Measurements from ENCODE around the gene RALGPS2. TPM values are rescaled to one million over a fixed set of nuclear protein-coding genes. Genes with fewer than 3 reads are reported as not detected.

RALGPS2 gene
- total RNA-seq, 2 experiments from 2014 or later = 91.6 to 102 TPM

GRCh38 chr1:178682429-178682828 lies 42.6 kb upstream of the RALGPS2 start:
- H4K20me1 ChIP-seq (ENCODE audit: insufficient read depth, low read length) = no peaks in the 10 kb centered on the region
- H3K9me3 ChIP-seq (ENCODE audit: low read length) = no peaks in the 10 kb centered on the region
- H3K79me2 ChIP-seq (ENCODE audit: insufficient read depth, low read depth, low read length) = no peaks in the 10 kb centered on the region
- peaks cover 12% of the 10 kb centered on the region for H3K4me1 ChIP-seq (ENCODE audit: insufficient read depth, low read length, poor library complexity, severe bottlenecking)
- no peaks in the 10 kb centered on the region for H3K36me3 ChIP-seq (ENCODE audit: insufficient read depth, low read length)
- no peak for TF ChIP-seq CTCF (conservative IDR thresholded peaks at IDR 0.05; ENCODE audit: low read length)
- CTCF ChIA-PET (ENCODE audit: unreplicated experiment) = no interaction called here
- H3K4me2 ChIP-seq (ENCODE audit: low read length) = no peak overlapping the region
- no peaks in the 10 kb centered on the region for H3K9me2 ChIP-seq (ENCODE audit: insufficient read depth, low read length)
- no TSS peak for BruUV-seq (replicated peaks)
- no peak for DNase-seq (ENCODE audit: low spot score)
- intact Hi-C loops (cut with micrococcal nuclease; ENCODE audit: unreplicated experiment) = no loop called here
- H3K27ac ChIP-seq (ENCODE audit: low read depth, low read length, poor library complexity, severe bottlenecking) = no peak overlapping the region
- POLR2A ChIA-PET = interaction anchor here (0.6 to 1.5 kb wide), 6 partner anchors 14 to 126 kb away, joined by 3 to 5 read pairs (median 4); no protein-coding TSS in a partner anchor
- no peak overlapping the region for H3K4me3 ChIP-seq (ENCODE audit: low read depth, low read length, poor library complexity, severe bottlenecking)
- no peak overlapping the region for H2AFZ ChIP-seq (ENCODE audit: low read length)

- Histone ChIP-seq H3K4me2 (ENCODE audit: low read length) (no peak overlapping the region), H3K4me3 (ENCODE audit: low read depth, low read length, poor library complexity, severe bottlenecking) (no peak overlapping the region), H3K9me3 (ENCODE audit: low read length) (no peaks in the 10 kb centered on the region), H2AFZ (ENCODE audit: low read length) (no peak overlapping the region), H3K27ac (ENCODE audit: low read depth, low read length, poor library complexity, severe bottlenecking) (no peak overlapping the region), H3K36me3 (ENCODE audit: insufficient read depth, low read length) (no peaks in the 10 kb centered on the region), H4K20me1 (ENCODE audit: insufficient read depth, low read length) (no peaks in the 10 kb centered on the region), H3K9me2 (ENCODE audit: insufficient read depth, low read length) (no peaks in the 10 kb centered on the region), H3K79me2 (ENCODE audit: insufficient read depth, low read depth, low read length) (no peaks in the 10 kb centered on the region), H3K4me1 (ENCODE audit: insufficient read depth, low read length, poor library complexity, severe bottlenecking) (peaks cover 12% of the 10 kb centered on the region)
- BruUV-seq (replicated peaks) = no TSS peak
- DNase-seq (ENCODE audit: low spot score) = no peak
- CTCF ChIA-PET (ENCODE audit: unreplicated experiment) = no interaction called here
- TF ChIP-seq CTCF (conservative IDR thresholded peaks at IDR 0.05; ENCODE audit: low read length) (no peak), EZH2phosphoT487 (IDR thresholded peaks at IDR 0.05; ENCODE audit: borderline replicate concordance, low read depth, low read length) (no peak)
- POLR2A ChIA-PET = interaction anchor here (0.5 to 1.5 kb wide), 10 partner anchors 11 to 126 kb away, joined by 3 to 5 read pairs (median 3); no protein-coding TSS in a partner anchor
- intact Hi-C loops (cut with micrococcal nuclease; ENCODE audit: unreplicated experiment) = no loop called here
Observed at GRCh38 chr1:178682886-178683285, 42.2 kb upstream of the RALGPS2 start.

- Histone ChIP-seq H3K79me2 (ENCODE audit: insufficient read depth, low read depth, low read length) (no peaks in the 10 kb centered on the region), H3K9me2 (ENCODE audit: insufficient read depth, low read length) (no peaks in the 10 kb centered on the region), H3K36me3 (ENCODE audit: insufficient read depth, low read length) (no peaks in the 10 kb centered on the region), H3K4me1 (ENCODE audit: insufficient read depth, low read length, poor library complexity, severe bottlenecking) (peaks cover 12% of the 10 kb centered on the region), H2AFZ (ENCODE audit: low read length) (no peak overlapping the region), H3K9me3 (ENCODE audit: low read length) (no peaks in the 10 kb centered on the region), H3K4me2 (ENCODE audit: low read length) (no peak overlapping the region), H3K27ac (ENCODE audit: low read depth, low read length, poor library complexity, severe bottlenecking) (no peak overlapping the region), H3K4me3 (ENCODE audit: low read depth, low read length, poor library complexity, severe bottlenecking) (no peak overlapping the region), H4K20me1 (ENCODE audit: insufficient read depth, low read length) (no peaks in the 10 kb centered on the region)
- no TSS peak for BruUV-seq (replicated peaks)
- TF ChIP-seq EZH2phosphoT487 (IDR thresholded peaks at IDR 0.05; ENCODE audit: borderline replicate concordance, low read depth, low read length) (no peak), CTCF (conservative IDR thresholded peaks at IDR 0.05; ENCODE audit: low read length) (no peak)
- no peak for DNase-seq (ENCODE audit: low spot score)
- ChIA-PET CTCF (ENCODE audit: unreplicated experiment) (no interaction called here), POLR2A (interaction anchor here (0.5 to 1.5 kb wide), 10 partner anchors 11 to 125 kb away, joined by 3 to 5 read pairs (median 3); no protein-coding TSS in a partner anchor)
- intact Hi-C loops (cut with micrococcal nuclease; ENCODE audit: unreplicated experiment) = no loop called here
Observed at GRCh38 chr1:178683291-178683690, 41.8 kb upstream of the RALGPS2 start.
